ENCODE results near the gene MPPED2. TPM values are rescaled to one million over a fixed set of nuclear protein-coding genes. Genes with fewer than 3 reads are reported as not detected.

The MPPED2 gene, protein sequence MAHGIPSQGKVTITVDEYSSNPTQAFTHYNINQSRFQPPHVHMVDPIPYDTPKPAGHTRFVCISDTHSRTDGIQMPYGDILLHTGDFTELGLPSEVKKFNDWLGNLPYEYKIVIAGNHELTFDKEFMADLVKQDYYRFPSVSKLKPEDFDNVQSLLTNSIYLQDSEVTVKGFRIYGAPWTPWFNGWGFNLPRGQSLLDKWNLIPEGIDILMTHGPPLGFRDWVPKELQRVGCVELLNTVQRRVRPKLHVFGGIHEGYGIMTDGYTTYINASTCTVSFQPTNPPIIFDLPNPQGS
- 0.20 TPM in 2 replicates for total RNA-seq

GRCh38 chr11:30586251-30587144 lies at the start of gene MPPED2:
Gene MPPED2 (minus strand): TSS chr11:30586353. CDS start chr11:30580373, 5,980 bp downstream.

